Natural killer cell (primary cell): ENCODE measurements around the gene TFAP2A. TPM values are rescaled to one million over a fixed set of nuclear protein-coding genes. Genes with fewer than 3 reads are reported as not detected.

Experiments
- ATAC-seq, 3 donors: fragments of 150-1000 bp in 2 of 3; fragments of 200-7000 bp in 1 of 3; cut with Tn5 transposase; 1 replicate in 1 of 3; 2 replicates in 2 of 3; pipeline ENCODE4 v1.10.0; 2021; ENCODE audit warnings: mild to moderate bottlenecking in 2 of 3, moderate library complexity in 2 of 3
- DNase-seq, 2 donors: peaks; one replicate each; pipeline versions ENCODE4 v3.0.0 to v3.0.0-alpha.2; 2013 to 2021; ENCODE audit warnings: mixed read lengths in 1 of 2
- H3K27ac ChIP-seq: one replicate; pipeline ENCODE4 v1.5.1; 2013; ENCODE audit warnings: mild to moderate bottlenecking, low read length
- H3K27me3 ChIP-seq: one replicate; pipeline ENCODE4 v1.6.1; 2013; ENCODE audit warnings: low read length; ENCODE audit not compliant: control insufficient read depth, insufficient read depth
- H3K36me3 ChIP-seq: one replicate; pipeline ENCODE4 v1.6.1; 2013; ENCODE audit warnings: low read length; ENCODE audit not compliant: control insufficient read depth, insufficient read depth
- H3K4me1 ChIP-seq: one replicate; pipeline ENCODE4 v1.6.1; 2013; ENCODE audit warnings: low read length; ENCODE audit not compliant: control insufficient read depth, insufficient read depth
- H3K4me3 ChIP-seq: one replicate; pipeline ENCODE4 v1.5.1; 2013; ENCODE audit warnings: low read length
- H3K9me3 ChIP-seq: one replicate; pipeline ENCODE4 v1.6.1; 2013; ENCODE audit warnings: low read length; ENCODE audit not compliant: control insufficient read depth, insufficient read depth
- H3K27ac Mint-ChIP-seq, 2 donors: one replicate each; pipeline ENCODE4 v1.8.0; 2022; ENCODE audit warnings: mild to moderate bottlenecking in 2 of 2, mixed read lengths in 2 of 2, moderate library complexity in 1 of 2
- H3K27me3 Mint-ChIP-seq, 2 donors: one replicate each; pipeline ENCODE4 v1.8.0; 2022; ENCODE audit warnings: low read depth in 2 of 2, mixed read lengths in 2 of 2
- H3K36me3 Mint-ChIP-seq: one replicate; pipeline ENCODE4 v1.8.0; 2022; ENCODE audit warnings: mixed read lengths
- H3K4me1 Mint-ChIP-seq, 2 donors: one replicate each; pipeline ENCODE4 v1.8.0; 2022; ENCODE audit warnings: mixed read lengths in 2 of 2
- H3K4me3 Mint-ChIP-seq: one replicate; pipeline ENCODE4 v1.8.0; 2022; ENCODE audit warnings: mild to moderate bottlenecking, moderate library complexity, mixed read lengths
- H3K9me3 Mint-ChIP-seq, 2 donors: one replicate each; pipeline ENCODE4 v1.8.0; 2022; ENCODE audit warnings: mixed read lengths in 2 of 2
- CTCF ChIP-seq: fragments of 200-600 bp; IDR thresholded peaks from one replicate; pipeline ENCODE4 v1.8.0; 2022; ENCODE audit warnings: antibody characterized with exemption
- WGBS: methylation state at CpG from one replicate; pipeline ENCODE4 v1.1.7; 2013; ENCODE audit warnings: missing lambda C conversion rate; ENCODE audit not compliant: insufficient coverage; 5-methylcytosine and 5-hydroxymethylcytosine counted together
- intact Hi-C: fragments of 100-400 bp; cut with micrococcal nuclease; formaldehyde crosslinking; loops from one replicate; pipeline ENCODE4 v1.14.2; 2022
- total RNA-seq, 4 donors: library from RNA; stranded (reverse); fragments of 120-200 nt in 1 of 4; gene quantifications; one replicate each; pipeline versions ENCODE4 v1.2.3 to v1.2.4, GENCODE V29; 2013 to 2022

Gene TFAP2A
- total RNA-seq, 3 donors from 2014 or later (not counting 1 experiment from before 2014, with no cell fraction given) = not detected

DNA sequence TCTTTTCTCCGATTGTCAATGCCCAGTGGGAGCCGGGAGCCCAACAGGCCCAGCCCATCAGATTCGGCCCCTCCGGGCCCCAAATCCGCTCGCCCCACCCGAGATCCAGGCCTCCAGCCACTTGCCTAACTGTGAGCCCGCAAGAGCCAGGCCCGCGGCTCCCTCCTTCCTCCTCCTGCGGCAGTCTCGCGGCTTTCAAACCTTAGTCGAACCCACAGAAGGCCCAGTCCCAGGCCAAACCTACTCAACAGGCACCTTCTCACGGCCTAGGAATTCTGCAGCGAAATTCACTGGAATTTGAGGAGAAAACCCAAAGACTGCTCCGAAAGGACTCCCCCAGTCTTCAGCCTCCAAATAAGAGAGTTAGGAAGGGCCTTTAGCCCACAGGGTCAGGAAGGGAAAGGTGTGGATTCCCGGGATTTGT is 2.8 kb upstream of the TFAP2A start:
- intact Hi-C loops = no loop called here
- no peak overlapping the region for H3K27ac ChIP-seq
- 18% methylated on average over 18 of the region's 18 CpGs for WGBS
- peaks cover 93% of the 10 kb centered on the region for H3K27me3 ChIP-seq
- TF ChIP-seq CTCF = no peak
- no peaks in the 10 kb centered on the region for H3K36me3 ChIP-seq
- Mint-ChIP-seq H3K27ac (no peak overlapping the region), H3K36me3 (peaks cover 2% of the 10 kb centered on the region), H3K4me3 (no peak overlapping the region), H3K4me1 (peaks cover 18 to 26% of the 10 kb centered on the region in 2 donors), H3K9me3 (peaks cover 3% of the 10 kb centered on the region in 2 donors), H3K27me3 (peaks cover 64 to 72% of the 10 kb centered on the region in 2 donors)
- ATAC-seq = no peak
- H3K4me3 ChIP-seq = no peak overlapping the region
- H3K4me1 ChIP-seq = peaks cover 30% of the 10 kb centered on the region
- no peak for DNase-seq
- peaks cover 45% of the 10 kb centered on the region for H3K9me3 ChIP-seq

DNA sequence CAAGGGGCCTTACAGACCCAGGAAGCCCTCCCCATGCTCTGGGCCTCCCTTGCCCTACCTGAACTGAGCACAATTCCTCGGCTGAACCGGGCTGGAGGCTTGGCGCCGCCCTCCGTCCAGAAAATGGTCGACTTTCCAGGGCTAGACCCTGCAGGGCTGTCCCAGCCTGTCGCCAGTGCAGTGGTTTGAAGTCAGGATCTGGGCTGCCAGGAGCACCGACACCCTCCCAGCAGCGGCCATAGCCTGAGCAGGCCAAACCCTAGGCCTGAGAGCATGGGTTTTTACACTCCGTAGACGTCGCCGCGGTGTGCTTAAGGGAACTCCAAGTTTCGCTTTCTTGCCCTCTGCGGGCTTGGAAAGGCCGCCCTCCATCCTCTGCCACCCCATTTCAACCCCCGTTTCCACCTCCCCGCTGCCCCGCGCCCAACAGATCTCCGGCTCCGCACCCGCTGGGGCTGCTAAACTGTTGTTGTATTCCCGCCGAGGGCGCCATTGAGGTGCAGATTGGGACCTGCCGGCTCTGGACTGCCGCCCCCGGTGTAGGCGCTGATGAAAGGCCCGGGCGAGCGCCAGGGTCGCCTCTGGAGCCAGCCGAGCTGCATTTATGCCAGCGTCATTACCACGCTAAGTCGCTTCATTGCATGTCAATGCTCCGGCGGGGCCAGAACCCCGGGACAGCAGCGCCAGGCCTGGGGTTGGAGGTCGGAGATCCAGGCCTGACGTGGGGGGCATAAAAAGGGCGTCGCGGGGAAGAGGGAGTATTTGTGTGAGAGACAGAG is 2.2 kb upstream of the TFAP2A start:
- peaks cover 45% of the 10 kb centered on the region for H3K9me3 ChIP-seq
- DNase-seq (no peak), ATAC-seq (no peak)
- WGBS = 7% methylated on average over 48 of the region's 48 CpGs
- peaks cover 86% of the 10 kb centered on the region for H3K27me3 ChIP-seq
- H3K4me3 Mint-ChIP-seq = peak overlapping the region; percentile 37
- peaks cover 22 to 30% of the 10 kb centered on the region in 2 donors for H3K4me1 Mint-ChIP-seq
- peaks cover 31% of the 10 kb centered on the region for H3K4me1 ChIP-seq
- intact Hi-C loops = no loop called here
- TF ChIP-seq CTCF = no peak
- peaks cover 66 to 73% of the 10 kb centered on the region in 2 donors for H3K27me3 Mint-ChIP-seq
- no peaks in the 10 kb centered on the region for H3K36me3 ChIP-seq
- H3K36me3 Mint-ChIP-seq = peaks cover 3% of the 10 kb centered on the region
- H3K27ac ChIP-seq = no peak overlapping the region
- no peak overlapping the region for H3K4me3 ChIP-seq
- H3K27ac Mint-ChIP-seq = no peak overlapping the region
- peaks cover 3% of the 10 kb centered on the region in 2 donors for H3K9me3 Mint-ChIP-seq

- no peaks in the 10 kb centered on the region for H3K36me3 ChIP-seq
- ATAC-seq = no peak
- no peak overlapping the region for H3K4me3 ChIP-seq
- H3K27me3 ChIP-seq = peaks cover 81% of the 10 kb centered on the region
- Mint-ChIP-seq H3K27me3 (peaks cover 71 to 73% of the 10 kb centered on the region in 2 donors), H3K4me1 (peaks cover 27 to 35% of the 10 kb centered on the region in 2 donors), H3K9me3 (peaks cover 3% of the 10 kb centered on the region in 2 donors), H3K27ac (no peak overlapping the region), H3K4me3 (no peak overlapping the region), H3K36me3 (peaks cover 9% of the 10 kb centered on the region)
- peaks cover 45% of the 10 kb centered on the region for H3K9me3 ChIP-seq
- no peak for TF ChIP-seq CTCF
- H3K27ac ChIP-seq = no peak overlapping the region
- 22% methylated on average over 2 of the region's 5 CpGs for WGBS
- peaks cover 37% of the 10 kb centered on the region for H3K4me1 ChIP-seq
- intact Hi-C loops = no loop called here
- DNase-seq = no peak
Measured at GRCh38 chr6:10416516-10416862, 1.6 kb upstream of the TFAP2A start.
